ENCODE results near the gene RCCD1. TPM values are rescaled to one million over a fixed set of nuclear protein-coding genes. Genes with fewer than 3 reads are reported as not detected.
A peak's percentile ranks its signal among the peaks of the same experiment; 100 is the strongest.

The RCCD1 gene
- total RNA-seq, 3 donors from 2014 or later, result 11.1 to 18.4 (median 13.1) TPM

- peaks cover 13% of the 10 kb centered on the region for H3K36me3 Mint-ChIP-seq (ENCODE audit: insufficient read depth)
- H3K4me1 Mint-ChIP-seq (ENCODE audit: low read depth), result no peaks in the 10 kb centered on the region
- H3K27me3 Mint-ChIP-seq (ENCODE audit: low read depth), result no peaks in the 10 kb centered on the region
- no peaks in the 10 kb centered on the region for H3K9me3 Mint-ChIP-seq
- DNase-seq (no peak), ATAC-seq (no peak)
- H3K4me3 Mint-ChIP-seq, result no peak overlapping the region
Observed at GRCh38 chr15:90946538-90946937, 8.1 kb upstream of the RCCD1 start.

- Mint-ChIP-seq H3K4me3 (no peak overlapping the region), H3K4me1 (ENCODE audit: low read depth) (no peaks in the 10 kb centered on the region), H3K36me3 (ENCODE audit: insufficient read depth) (peaks cover 16% of the 10 kb centered on the region), H3K9me3 (no peaks in the 10 kb centered on the region), H3K27me3 (ENCODE audit: low read depth) (no peaks in the 10 kb centered on the region)
- no peak for ATAC-seq
- no peak for DNase-seq
Observed at GRCh38 chr15:90946941-90947576, 7.6 kb upstream of the RCCD1 start.

- no peak for DNase-seq
- peaks cover 18% of the 10 kb centered on the region for H3K36me3 Mint-ChIP-seq (ENCODE audit: insufficient read depth)
- no peaks in the 10 kb centered on the region for H3K27me3 Mint-ChIP-seq (ENCODE audit: low read depth)
- no peak overlapping the region for H3K4me3 Mint-ChIP-seq
- H3K9me3 Mint-ChIP-seq, result no peaks in the 10 kb centered on the region
- no peaks in the 10 kb centered on the region for H3K4me1 Mint-ChIP-seq (ENCODE audit: low read depth)
- ATAC-seq, result no peak
Observed at GRCh38 chr15:90947577-90948357, 6.9 kb upstream of the RCCD1 start.

- no peak for ATAC-seq
- Mint-ChIP-seq H3K9me3 (no peaks in the 10 kb centered on the region), H3K36me3 (ENCODE audit: insufficient read depth) (peaks cover 20% of the 10 kb centered on the region), H3K4me1 (ENCODE audit: low read depth) (no peaks in the 10 kb centered on the region), H3K27me3 (ENCODE audit: low read depth) (no peaks in the 10 kb centered on the region), H3K4me3 (no peak overlapping the region)
- DNase-seq, result no peak
Observed at GRCh38 chr15:90948506-90948905, 6.2 kb upstream of the RCCD1 start.

GRCh38 chr15:90949979-90950675, 4.6 kb upstream of the RCCD1 start:
- no peaks in the 10 kb centered on the region for H3K9me3 Mint-ChIP-seq
- H3K4me3 Mint-ChIP-seq, result no peak overlapping the region
- ATAC-seq, result no peak
- no peaks in the 10 kb centered on the region for H3K27me3 Mint-ChIP-seq (ENCODE audit: low read depth)
- peaks cover 18% of the 10 kb centered on the region for H3K36me3 Mint-ChIP-seq (ENCODE audit: insufficient read depth)
- DNase-seq, result no peak
- peaks cover 4% of the 10 kb centered on the region for H3K4me1 Mint-ChIP-seq (ENCODE audit: low read depth)

GRCh38 chr15:90950676-90951075, 4.0 kb upstream of the RCCD1 start:
- H3K4me1 Mint-ChIP-seq (ENCODE audit: low read depth), result peaks cover 7% of the 10 kb centered on the region
- no peaks in the 10 kb centered on the region for H3K9me3 Mint-ChIP-seq
- H3K36me3 Mint-ChIP-seq (ENCODE audit: insufficient read depth), result peaks cover 18% of the 10 kb centered on the region
- H3K27me3 Mint-ChIP-seq (ENCODE audit: low read depth), result no peaks in the 10 kb centered on the region
- H3K4me3 Mint-ChIP-seq, result no peak overlapping the region
- ATAC-seq (no peak), DNase-seq (no peak)

- Mint-ChIP-seq H3K27me3 (ENCODE audit: low read depth) (no peaks in the 10 kb centered on the region), H3K4me3 (peak overlapping the region; percentile 25), H3K4me1 (ENCODE audit: low read depth) (peaks cover 14% of the 10 kb centered on the region), H3K36me3 (ENCODE audit: insufficient read depth) (peaks cover 11% of the 10 kb centered on the region), H3K9me3 (no peaks in the 10 kb centered on the region)
- ATAC-seq (no peak), DNase-seq (no peak)
Observed at GRCh38 chr15:90952901-90953677, 1.6 kb upstream of the RCCD1 start.

GRCh38 chr15:90953947-90954711, 555 bp upstream of the RCCD1 start:
- H3K9me3 Mint-ChIP-seq, result no peaks in the 10 kb centered on the region
- H3K4me3 Mint-ChIP-seq, result peak overlapping the region; percentile 86
- peaks cover 14% of the 10 kb centered on the region for H3K4me1 Mint-ChIP-seq (ENCODE audit: low read depth)
- ATAC-seq (no peak), DNase-seq (no peak)
- H3K27me3 Mint-ChIP-seq (ENCODE audit: low read depth), result no peaks in the 10 kb centered on the region
- H3K36me3 Mint-ChIP-seq (ENCODE audit: insufficient read depth), result peaks cover 9% of the 10 kb centered on the region

GRCh38 chr15:90955624-90956273, 1.1 kb downstream of the RCCD1 start:
- Mint-ChIP-seq H3K4me1 (ENCODE audit: low read depth) (peaks cover 14% of the 10 kb centered on the region), H3K4me3 (peak overlapping the region; percentile 86), H3K27me3 (ENCODE audit: low read depth) (no peaks in the 10 kb centered on the region), H3K36me3 (ENCODE audit: insufficient read depth) (peaks cover 11% of the 10 kb centered on the region), H3K9me3 (no peaks in the 10 kb centered on the region)
- DNase-seq (no peak), ATAC-seq (no peak)

- Mint-ChIP-seq H3K36me3 (ENCODE audit: insufficient read depth) (peaks cover 18% of the 10 kb centered on the region), H3K27me3 (ENCODE audit: low read depth) (no peaks in the 10 kb centered on the region)
- no peak for ATAC-seq
Observed at GRCh38 chr15:90956274-90957030, 1.8 kb downstream of the RCCD1 start.

GRCh38 chr15:90957031-90957790, 2.5 kb downstream of the RCCD1 start:
- ATAC-seq, result no peak
- DNase-seq, result no peak
- Mint-ChIP-seq H3K9me3 (no peaks in the 10 kb centered on the region), H3K36me3 (ENCODE audit: insufficient read depth) (peaks cover 18% of the 10 kb centered on the region), H3K27me3 (ENCODE audit: low read depth) (no peaks in the 10 kb centered on the region), H3K4me3 (peak overlapping the region; percentile 61), H3K4me1 (ENCODE audit: low read depth) (peaks cover 14% of the 10 kb centered on the region)

More at GRCh38 chr15:90956274-90957030, 1.8 kb downstream of the RCCD1 start:
- peaks cover 14% of the 10 kb centered on the region for H3K4me1 Mint-ChIP-seq (ENCODE audit: low read depth)
- peak overlapping the region; percentile 65 for H3K4me3 Mint-ChIP-seq
- no peaks in the 10 kb centered on the region for H3K9me3 Mint-ChIP-seq
- DNase-seq, result peak; percentile 61

- no peaks in the 10 kb centered on the region for H3K27me3 Mint-ChIP-seq (ENCODE audit: low read depth)
- H3K36me3 Mint-ChIP-seq (ENCODE audit: insufficient read depth), result peaks cover 18% of the 10 kb centered on the region
- H3K9me3 Mint-ChIP-seq, result no peaks in the 10 kb centered on the region
- H3K4me3 Mint-ChIP-seq, result peak overlapping the region; percentile 61
- ATAC-seq (no peak), DNase-seq (no peak)
- peaks cover 14% of the 10 kb centered on the region for H3K4me1 Mint-ChIP-seq (ENCODE audit: low read depth)
Observed at GRCh38 chr15:90957791-90958190, 3.1 kb downstream of the RCCD1 start.
